Measurements from ENCODE around the gene FOXJ3. TPM values are rescaled to one million over a fixed set of nuclear protein-coding genes. Genes with fewer than 3 reads are reported as not detected.

The FOXJ3 gene
- total RNA-seq, 4 donors from 2014 or later = 31.2 to 88.4 (median 81.5) TPM

- H3K36me3 ChIP-seq = no peaks in the 10 kb centered on the region
- DNase-seq = no peak
- intact Hi-C loops (cut with DNase I; ENCODE audit: low total_unique reads) = no loop called here
- no peaks in the 10 kb centered on the region for H3K4me1 ChIP-seq
- H3K27ac ChIP-seq = no peak overlapping the region
- H3K4me3 ChIP-seq = no peak overlapping the region
- no peaks in the 10 kb centered on the region for H3K9me3 ChIP-seq
- H3K27me3 ChIP-seq = no peaks in the 10 kb centered on the region
- TF ChIP-seq POLR2A (IDR thresholded peaks at IDR 0.05) (no peak), CTCF (IDR thresholded peaks at IDR 0.05) (no peak)
These were observed 13.5 kb upstream of the FOXJ3 start for GRCh38 chr1:42348498-42348897.

GRCh38 chr1:42343049-42343448 is 8.0 kb upstream of the FOXJ3 start:
- DNase-seq = no peak
- Histone ChIP-seq H3K27ac (no peak overlapping the region), H3K9me3 (no peaks in the 10 kb centered on the region), H3K4me3 (no peak overlapping the region), H3K36me3 (no peaks in the 10 kb centered on the region), H3K4me1 (no peaks in the 10 kb centered on the region), H3K27me3 (no peaks in the 10 kb centered on the region)
- intact Hi-C loops (cut with DNase I; ENCODE audit: low total_unique reads) = no loop called here
- TF ChIP-seq CTCF (IDR thresholded peaks at IDR 0.05) (no peak), POLR2A (IDR thresholded peaks at IDR 0.05) (no peak)

- H3K27me3 ChIP-seq = no peaks in the 10 kb centered on the region
- TF ChIP-seq POLR2A (IDR thresholded peaks at IDR 0.05) (no peak), CTCF (IDR thresholded peaks at IDR 0.05) (no peak)
- H3K9me3 ChIP-seq = no peaks in the 10 kb centered on the region
- H3K27ac ChIP-seq = no peak overlapping the region
- no peaks in the 10 kb centered on the region for H3K36me3 ChIP-seq
- intact Hi-C loops (cut with DNase I; ENCODE audit: low total_unique reads) = no loop called here
- no peak overlapping the region for H3K4me3 ChIP-seq
- no peak for DNase-seq
- H3K4me1 ChIP-seq = peaks cover 0 to 3% of the 10 kb centered on the region in 2 donors
These were observed 5.9 kb upstream of the FOXJ3 start for GRCh38 chr1:42340901-42341300.

- H3K27ac ChIP-seq = no peak overlapping the region
- intact Hi-C loops (cut with DNase I; ENCODE audit: low total_unique reads) = no loop called here
- TF ChIP-seq POLR2A (IDR thresholded peaks at IDR 0.05) (no peak), CTCF (IDR thresholded peaks at IDR 0.05) (no peak)
- H3K36me3 ChIP-seq = no peaks in the 10 kb centered on the region
- DNase-seq = no peak
- H3K4me1 ChIP-seq = peaks cover 0 to 3% of the 10 kb centered on the region in 2 donors
- no peaks in the 10 kb centered on the region for H3K9me3 ChIP-seq
- H3K4me3 ChIP-seq = no peak overlapping the region
- no peaks in the 10 kb centered on the region for H3K27me3 ChIP-seq
These were observed 5.1 kb upstream of the FOXJ3 start for GRCh38 chr1:42340093-42340492.

- Histone ChIP-seq H3K4me3 (no peak overlapping the region), H3K27ac (no peak overlapping the region), H3K36me3 (no peaks in the 10 kb centered on the region), H3K27me3 (no peaks in the 10 kb centered on the region), H3K4me1 (peaks cover 0 to 11% of the 10 kb centered on the region in 2 donors), H3K9me3 (no peaks in the 10 kb centered on the region)
- intact Hi-C loops (cut with DNase I; ENCODE audit: low total_unique reads) = loop anchor here (5.0 kb wide), 1 partner anchor 115 kb away; no protein-coding TSS in a partner anchor
- no peak for TF ChIP-seq POLR2A (IDR thresholded peaks at IDR 0.05)
- no peak for TF ChIP-seq CTCF (IDR thresholded peaks at IDR 0.05)
- no peak for DNase-seq
These were observed 1.9 kb upstream of the FOXJ3 start for GRCh38 chr1:42336978-42337377.

Measured in uterus (tissue), 4 donors.